Measurements from ENCODE around the gene FBXO11.
A peak's percentile ranks its signal among the peaks of the same experiment; 100 is the strongest.

The FBXO11 gene

DNA sequence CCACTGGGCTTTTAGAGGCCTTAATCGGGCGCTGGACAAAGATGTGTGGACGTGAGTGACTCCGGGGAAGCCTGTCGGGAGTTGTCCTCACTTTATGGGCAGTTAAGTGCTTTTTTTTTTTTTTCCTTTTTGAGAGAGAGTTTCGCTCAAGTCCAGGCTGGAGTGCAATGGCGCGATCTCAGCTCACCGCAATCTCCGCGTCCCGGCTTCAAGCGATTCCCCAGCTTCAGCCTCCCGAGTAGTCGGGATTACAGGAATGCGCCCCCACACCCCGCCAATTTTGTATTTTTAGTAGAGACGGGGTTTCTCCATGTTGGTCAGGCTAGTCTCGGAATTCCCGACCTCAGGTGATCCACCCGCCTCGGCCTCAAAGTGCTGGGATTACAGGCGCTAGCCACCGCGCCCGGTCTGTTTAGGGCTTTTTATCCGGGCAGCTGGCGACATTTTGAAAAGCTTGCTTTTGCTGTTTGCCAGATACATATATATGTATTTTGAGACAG lies 121.9 kb downstream of the FBXO11 start:
- H3K4me3 ChIP-seq (replicated peaks; ENCODE audit: low read depth, low read length) = peak overlapping the region; percentile 74
- TF ChIP-seq, protein P1, sequence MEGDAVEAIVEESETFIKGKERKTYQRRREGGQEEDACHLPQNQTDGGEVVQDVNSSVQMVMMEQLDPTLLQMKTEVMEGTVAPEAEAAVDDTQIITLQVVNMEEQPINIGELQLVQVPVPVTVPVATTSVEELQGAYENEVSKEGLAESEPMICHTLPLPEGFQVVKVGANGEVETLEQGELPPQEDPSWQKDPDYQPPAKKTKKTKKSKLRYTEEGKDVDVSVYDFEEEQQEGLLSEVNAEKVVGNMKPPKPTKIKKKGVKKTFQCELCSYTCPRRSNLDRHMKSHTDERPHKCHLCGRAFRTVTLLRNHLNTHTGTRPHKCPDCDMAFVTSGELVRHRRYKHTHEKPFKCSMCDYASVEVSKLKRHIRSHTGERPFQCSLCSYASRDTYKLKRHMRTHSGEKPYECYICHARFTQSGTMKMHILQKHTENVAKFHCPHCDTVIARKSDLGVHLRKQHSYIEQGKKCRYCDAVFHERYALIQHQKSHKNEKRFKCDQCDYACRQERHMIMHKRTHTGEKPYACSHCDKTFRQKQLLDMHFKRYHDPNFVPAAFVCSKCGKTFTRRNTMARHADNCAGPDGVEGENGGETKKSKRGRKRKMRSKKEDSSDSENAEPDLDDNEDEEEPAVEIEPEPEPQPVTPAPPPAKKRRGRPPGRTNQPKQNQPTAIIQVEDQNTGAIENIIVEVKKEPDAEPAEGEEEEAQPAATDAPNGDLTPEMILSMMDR (IDR thresholded peaks at IDR 0.05; ENCODE audit: low read depth, low read length, missing control alignments) = no peak
- no peak for DNase-seq (ENCODE audit: extremely low read depth, low read depth)

DNA sequence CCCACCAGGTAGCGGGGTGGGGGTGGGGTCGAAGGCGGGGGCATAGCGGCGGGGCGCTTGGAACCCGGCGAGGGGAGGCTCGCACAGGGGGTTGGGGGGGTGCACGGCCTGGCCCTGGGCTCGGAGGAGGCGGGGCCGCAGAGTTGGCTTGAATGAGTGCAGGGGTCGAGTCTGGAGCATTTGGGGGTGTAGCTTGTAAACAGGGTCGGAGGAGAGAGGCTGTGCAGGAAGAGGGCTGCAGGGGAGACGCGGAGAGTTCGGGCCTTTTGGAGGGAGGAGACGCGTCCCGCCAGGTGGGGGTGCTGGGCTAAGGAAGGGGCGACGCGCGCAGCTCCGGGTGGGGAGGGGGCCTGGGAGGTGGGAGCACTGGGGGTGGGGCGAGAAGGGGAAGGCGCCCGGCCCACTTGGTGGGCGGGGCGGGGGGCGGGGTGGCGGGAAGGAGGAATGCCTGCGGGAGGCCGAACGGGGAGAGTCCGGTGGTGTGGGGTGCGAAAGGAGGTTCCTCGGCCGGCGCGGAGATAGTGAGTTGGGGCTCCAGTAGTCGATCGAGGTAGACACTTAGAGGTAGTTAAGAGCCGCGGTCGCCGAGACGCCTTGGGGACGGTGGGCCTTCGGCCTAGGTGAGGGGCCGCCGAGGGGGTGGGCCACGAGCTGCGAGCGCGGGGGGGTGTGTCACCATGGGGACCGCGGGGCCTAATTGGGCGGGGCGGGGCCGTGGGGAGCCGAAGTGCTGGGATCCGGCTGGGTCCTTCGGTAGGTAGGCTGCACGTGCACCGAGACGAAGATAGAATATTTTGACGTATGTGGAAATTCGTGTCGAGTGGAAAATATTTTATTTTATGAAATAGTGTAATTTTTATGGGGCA lies 122.6 kb downstream of the FBXO11 start:
- DNase-seq (ENCODE audit: extremely low read depth, low read depth) = no peak
- TF ChIP-seq, protein P1 (IDR thresholded peaks at IDR 0.05; ENCODE audit: low read depth, low read length, missing control alignments) = no peak
- H3K4me3 ChIP-seq (replicated peaks; ENCODE audit: low read depth, low read length) = peak overlapping the region; percentile 74

DNA sequence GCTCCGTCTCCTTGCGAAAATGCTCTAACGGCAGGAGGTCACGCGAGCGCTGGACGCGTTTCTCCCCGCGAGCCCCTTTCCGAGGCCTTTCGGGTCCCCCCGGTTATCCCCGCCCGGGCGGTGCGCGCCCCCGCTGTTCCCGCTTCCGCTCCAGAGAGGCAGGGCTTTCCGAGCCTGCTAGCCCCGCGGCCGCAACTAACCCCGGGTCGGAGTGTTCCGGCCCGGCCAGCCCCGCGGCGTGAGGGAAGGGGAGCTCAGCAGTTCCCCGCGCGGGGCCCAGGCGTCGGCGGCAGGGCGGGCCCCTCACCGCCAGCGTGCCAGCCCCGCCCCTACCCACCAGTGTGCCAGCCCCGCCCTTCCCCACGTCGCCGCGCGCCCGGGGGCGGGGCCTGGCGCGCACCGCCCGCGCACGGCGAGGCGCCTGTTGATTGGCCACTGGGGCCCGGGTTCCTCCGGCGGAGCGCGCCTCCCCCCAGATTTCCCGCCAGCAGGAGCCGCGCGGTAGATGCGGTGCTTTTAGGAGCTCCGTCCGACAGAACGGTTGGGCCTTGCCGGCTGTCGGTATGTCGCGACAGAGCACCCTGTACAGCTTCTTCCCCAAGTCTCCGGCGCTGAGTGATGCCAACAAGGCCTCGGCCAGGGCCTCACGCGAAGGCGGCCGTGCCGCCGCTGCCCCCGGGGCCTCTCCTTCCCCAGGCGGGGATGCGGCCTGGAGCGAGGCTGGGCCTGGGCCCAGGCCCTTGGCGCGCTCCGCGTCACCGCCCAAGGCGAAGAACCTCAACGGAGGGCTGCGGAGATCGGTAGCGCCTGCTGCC lies 123.4 kb downstream of the FBXO11 start, which contains the start of gene MSH6:
TSS of gene MSH6 (plus strand) at position 475 of the 815 bp plus-strand sequence. CDS start at position 564, 89 bp downstream.
- DNase-seq (ENCODE audit: extremely low read depth, low read depth) = no peak
- peak within 1 kb of the TSS; percentile 74 for H3K4me3 ChIP-seq (replicated peaks; ENCODE audit: low read depth, low read length)
- TF ChIP-seq, protein P1 (IDR thresholded peaks at IDR 0.05; ENCODE audit: low read depth, low read length, missing control alignments) = no peak

GRCh38 chr2:47782381-47782670 lies 124.0 kb downstream of the FBXO11 start:
- no peak for DNase-seq (ENCODE audit: extremely low read depth, low read depth)
- TF ChIP-seq, protein P1 (IDR thresholded peaks at IDR 0.05; ENCODE audit: low read depth, low read length, missing control alignments) = no peak
- H3K4me3 ChIP-seq (replicated peaks; ENCODE audit: low read depth, low read length) = peak overlapping the region; percentile 74

DNA sequence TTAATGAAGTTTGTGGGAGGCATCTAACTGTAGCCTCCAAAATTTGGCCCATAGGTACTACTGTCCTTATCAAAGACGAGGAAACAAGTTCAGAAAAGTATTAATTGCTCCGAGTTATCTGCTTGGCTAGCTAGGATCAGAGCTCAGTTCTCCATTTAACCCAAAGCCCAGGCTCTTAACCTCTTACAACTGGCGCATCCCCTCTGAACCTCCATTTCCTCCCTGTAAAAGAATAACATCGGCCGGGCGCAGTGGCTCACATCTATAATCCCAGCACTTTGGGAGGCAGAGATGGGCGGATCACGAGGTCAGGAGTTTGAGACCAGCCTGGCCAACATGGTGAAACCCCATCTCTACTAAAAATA lies 126.9 kb downstream of the FBXO11 start:
- TF ChIP-seq, protein P1 (IDR thresholded peaks at IDR 0.05; ENCODE audit: low read depth, low read length, missing control alignments) = no peak
- no peak for DNase-seq (ENCODE audit: extremely low read depth, low read depth)
- H3K4me3 ChIP-seq (replicated peaks; ENCODE audit: low read depth, low read length) = no peak overlapping the region

DNA sequence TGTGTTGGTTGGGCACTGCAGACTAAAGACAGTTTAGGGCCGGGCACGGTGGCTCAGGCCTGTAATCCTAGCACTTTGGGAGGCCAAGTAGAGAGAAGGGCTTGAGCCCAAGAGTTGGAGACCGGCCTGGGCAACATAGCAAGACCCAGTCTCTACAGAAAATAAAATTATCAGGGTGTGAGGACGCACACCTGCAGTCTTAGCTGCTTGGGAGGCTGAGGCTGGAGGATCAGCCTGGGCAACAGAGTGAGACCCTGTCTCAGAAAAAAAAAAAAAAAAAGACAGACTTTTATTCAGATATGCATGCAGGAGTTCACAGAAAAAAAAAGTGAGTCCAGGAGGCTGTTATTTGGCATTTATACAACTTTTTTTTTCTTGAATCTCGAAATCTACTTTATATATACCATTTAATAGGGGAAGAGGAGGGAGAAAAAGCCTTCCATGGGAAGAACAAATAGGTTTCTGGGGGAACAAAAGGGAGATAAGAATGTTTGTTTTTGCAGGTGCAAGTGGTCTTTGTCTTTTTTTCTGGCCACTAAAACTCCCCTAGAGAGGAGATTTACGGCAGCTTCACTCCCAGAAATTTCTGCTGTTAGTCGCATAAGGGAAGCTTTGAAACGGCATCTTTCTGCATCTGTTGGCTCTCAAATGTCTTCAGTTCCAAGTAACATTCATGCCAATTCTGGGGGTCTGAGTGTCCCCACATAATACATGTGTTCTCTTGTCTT lies 127.4 kb downstream of the FBXO11 start:
- H3K4me3 ChIP-seq (replicated peaks; ENCODE audit: low read depth, low read length) = no peak overlapping the region
- no peak for DNase-seq (ENCODE audit: extremely low read depth, low read depth)
- TF ChIP-seq, protein P1 (IDR thresholded peaks at IDR 0.05; ENCODE audit: low read depth, low read length, missing control alignments) = no peak
